ENCODE measurements around the gene VWA3A. TPM values are rescaled to one million over a fixed set of nuclear protein-coding genes. Genes with fewer than 3 reads are reported as not detected.

The VWA3A gene
- total RNA-seq, 3 donors from 2014 or later (not counting 1 experiment from before 2014, with no cell fraction given): 0.28 to 0.39 (median 0.35) TPM

GRCh38 chr16:22203091-22203490 lies 110.8 kb downstream of the VWA3A start:
- peaks cover 16% of the 10 kb centered on the region for H3K4me1 ChIP-seq (ENCODE audit: control insufficient read depth, insufficient read depth, low read length)
- no peaks in the 10 kb centered on the region for H3K27me3 ChIP-seq (ENCODE audit: control insufficient read depth, insufficient read depth, low read length)
- WGBS (ENCODE audit: insufficient coverage): 86% methylated on average over 1 of the region's 5 CpGs
- H3K4me3 Mint-ChIP-seq: no peak overlapping the region
- ATAC-seq (no peak), DNase-seq (no peak)
- no peak overlapping the region for H3K27ac ChIP-seq (ENCODE audit: low read length)
- no peak for TF ChIP-seq CTCF (IDR thresholded peaks at IDR 0.05)
- intact Hi-C loops (cut with micrococcal nuclease): no loop called here
- H3K4me1 Mint-ChIP-seq: peaks cover 20% of the 10 kb centered on the region in 2 donors
- no peak overlapping the region for H3K27ac Mint-ChIP-seq
- no peaks in the 10 kb centered on the region for H3K36me3 Mint-ChIP-seq
- no peak overlapping the region for H3K4me3 ChIP-seq (ENCODE audit: low read length)
- H3K9me3 ChIP-seq (ENCODE audit: control insufficient read depth, insufficient read depth, low read length): no peaks in the 10 kb centered on the region
- no peaks in the 10 kb centered on the region for H3K27me3 Mint-ChIP-seq (ENCODE audit: low read depth in 2 of 2)
- H3K36me3 ChIP-seq (ENCODE audit: control insufficient read depth, insufficient read depth, low read length): no peaks in the 10 kb centered on the region
- no peaks in the 10 kb centered on the region for H3K9me3 Mint-ChIP-seq

DNA sequence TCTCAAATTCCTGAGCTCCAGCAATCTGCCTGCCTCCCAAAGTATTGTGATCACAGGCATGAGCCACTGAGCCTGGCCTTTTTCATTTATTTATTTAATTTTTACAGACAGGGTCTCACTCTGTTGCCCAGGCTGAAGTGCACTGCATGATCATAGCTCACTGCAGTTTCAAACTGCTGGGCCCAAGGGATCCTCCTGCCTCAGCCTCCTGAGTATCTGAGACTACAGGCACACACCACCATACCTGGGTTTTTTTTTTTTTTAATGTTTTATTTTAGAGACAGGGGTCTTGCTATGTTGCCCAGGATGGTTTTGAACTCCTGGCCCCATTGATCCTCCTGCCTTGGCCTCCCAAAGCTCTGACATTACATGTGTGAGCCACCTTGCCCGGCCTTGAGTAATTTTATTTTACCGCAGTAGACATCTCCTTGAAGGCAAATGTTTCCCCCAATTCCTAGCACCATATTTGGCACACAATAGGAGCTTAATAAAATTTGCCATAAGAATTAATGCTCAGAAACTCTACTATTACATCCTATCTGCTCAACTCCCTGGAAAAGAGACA lies 111.8 kb downstream of the VWA3A start:
- no peak overlapping the region for H3K27ac Mint-ChIP-seq
- intact Hi-C loops (cut with micrococcal nuclease): no loop called here

DNA sequence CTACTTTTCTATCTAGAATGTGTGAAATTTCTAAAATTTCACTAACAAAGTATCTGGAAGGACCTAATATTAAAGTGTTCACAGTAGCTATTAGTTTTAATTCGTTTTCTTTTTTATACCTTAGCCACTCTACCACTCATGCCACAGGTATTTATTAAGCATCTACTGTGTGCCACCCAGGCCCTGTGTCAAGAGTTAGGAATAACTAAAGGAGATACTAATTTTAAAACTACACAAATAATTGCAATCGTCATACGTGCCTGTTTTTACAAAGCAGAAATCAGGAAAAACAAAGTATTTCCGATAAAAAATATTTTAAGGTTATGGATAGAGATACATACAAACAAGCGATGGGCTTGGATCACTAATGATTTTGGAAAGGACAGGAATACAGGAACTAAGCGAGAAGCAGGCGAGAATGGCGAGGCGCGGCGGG lies 113.3 kb downstream of the VWA3A start:
- peaks cover 16% of the 10 kb centered on the region for H3K4me1 ChIP-seq (ENCODE audit: control insufficient read depth, insufficient read depth, low read length)
- H3K27ac ChIP-seq (ENCODE audit: low read length): peak overlapping the region; percentile 62
- no peaks in the 10 kb centered on the region for H3K27me3 ChIP-seq (ENCODE audit: control insufficient read depth, insufficient read depth, low read length)
- no peak for TF ChIP-seq CTCF (IDR thresholded peaks at IDR 0.05)
- intact Hi-C loops (cut with micrococcal nuclease): loop anchor here (1.0 to 5.0 kb wide), 4 partner anchors 10 to 92 kb away; partner anchors contain the start of gene POLR3E
- H3K4me3 ChIP-seq (ENCODE audit: low read length): peak overlapping the region; percentile 67
- no peaks in the 10 kb centered on the region for H3K36me3 Mint-ChIP-seq
- ATAC-seq (no peak), DNase-seq (no peak)
- peaks cover 20% of the 10 kb centered on the region in 2 donors for H3K4me1 Mint-ChIP-seq
- 10% methylated on average over 9 of the region's 11 CpGs for WGBS (ENCODE audit: insufficient coverage)
- no peaks in the 10 kb centered on the region for H3K36me3 ChIP-seq (ENCODE audit: control insufficient read depth, insufficient read depth, low read length)
- H3K27ac Mint-ChIP-seq: peak overlapping the region; percentile 72 to 81
- H3K4me3 Mint-ChIP-seq: peak overlapping the region; percentile 95
- H3K27me3 Mint-ChIP-seq (ENCODE audit: low read depth in 2 of 2): no peaks in the 10 kb centered on the region
- H3K9me3 ChIP-seq (ENCODE audit: control insufficient read depth, insufficient read depth, low read length): no peaks in the 10 kb centered on the region
- H3K9me3 Mint-ChIP-seq: no peaks in the 10 kb centered on the region

More for the DNA sequence above, 111.8 kb downstream of the VWA3A start:
- Mint-ChIP-seq H3K27me3 (ENCODE audit: low read depth in 2 of 2) (no peaks in the 10 kb centered on the region), H3K4me3 (peak overlapping the region; percentile 17), H3K4me1 (peaks cover 20% of the 10 kb centered on the region in 2 donors), H3K36me3 (no peaks in the 10 kb centered on the region), H3K9me3 (no peaks in the 10 kb centered on the region)
- 98% methylated on average over 2 of the region's 2 CpGs for WGBS (ENCODE audit: insufficient coverage)
- Histone ChIP-seq H3K27ac (ENCODE audit: low read length) (no peak overlapping the region), H3K4me1 (ENCODE audit: control insufficient read depth, insufficient read depth, low read length) (peaks cover 16% of the 10 kb centered on the region), H3K27me3 (ENCODE audit: control insufficient read depth, insufficient read depth, low read length) (no peaks in the 10 kb centered on the region), H3K4me3 (ENCODE audit: low read length) (no peak overlapping the region), H3K9me3 (ENCODE audit: control insufficient read depth, insufficient read depth, low read length) (no peaks in the 10 kb centered on the region), H3K36me3 (ENCODE audit: control insufficient read depth, insufficient read depth, low read length) (no peaks in the 10 kb centered on the region)
- TF ChIP-seq CTCF (IDR thresholded peaks at IDR 0.05): no peak
- no peak for DNase-seq
- ATAC-seq: no peak

Measured in natural killer cell (primary cell).